Spleen (tissue), 7 donors: ENCODE measurements around the gene CASR.

ENCODE experiments used
- CTCF ChIP-seq, 11 experiments: fragments of 200-600 bp in 7 of 11; fragments of 450-650 bp in 4 of 11; sonication (generic) in 4 of 11; IDR thresholded peaks in 8 of 11; conservative IDR thresholded peaks in 3 of 11; 1 replicate in 7 of 11; 2 replicates in 4 of 11; pipeline versions ENCODE4 v1.4.0 to v1.8.0; 2016 to 2021; ENCODE audit warnings: antibody characterized with exemption in 11 of 11, inconsistent platforms in 4 of 11, mild to moderate bottlenecking in 1 of 11
- POLR2A ChIP-seq, 3 donors: fragments of 450-650 bp; IDR thresholded peaks; one replicate each; pipeline ENCODE4 v1.5.1; 2017; ENCODE audit warnings: antibody characterized with exemption in 3 of 3, mild to moderate bottlenecking in 1 of 3
- POLR2AphosphoS5 ChIP-seq, 3 donors: sonication (generic); formaldehyde crosslinking; IDR thresholded peaks; one replicate each; pipeline ENCODE4 v1.5.1; 2017; ENCODE audit warnings: antibody characterized with exemption in 3 of 3
- donor health status: DM: no; HTN: no; CAD: no; lungs with moderate emphysema.
- donor health status: DM: no; HTN: no; CAD: no.
- donor health status: DM: no; HTN: no; CAD: no.

DNA sequence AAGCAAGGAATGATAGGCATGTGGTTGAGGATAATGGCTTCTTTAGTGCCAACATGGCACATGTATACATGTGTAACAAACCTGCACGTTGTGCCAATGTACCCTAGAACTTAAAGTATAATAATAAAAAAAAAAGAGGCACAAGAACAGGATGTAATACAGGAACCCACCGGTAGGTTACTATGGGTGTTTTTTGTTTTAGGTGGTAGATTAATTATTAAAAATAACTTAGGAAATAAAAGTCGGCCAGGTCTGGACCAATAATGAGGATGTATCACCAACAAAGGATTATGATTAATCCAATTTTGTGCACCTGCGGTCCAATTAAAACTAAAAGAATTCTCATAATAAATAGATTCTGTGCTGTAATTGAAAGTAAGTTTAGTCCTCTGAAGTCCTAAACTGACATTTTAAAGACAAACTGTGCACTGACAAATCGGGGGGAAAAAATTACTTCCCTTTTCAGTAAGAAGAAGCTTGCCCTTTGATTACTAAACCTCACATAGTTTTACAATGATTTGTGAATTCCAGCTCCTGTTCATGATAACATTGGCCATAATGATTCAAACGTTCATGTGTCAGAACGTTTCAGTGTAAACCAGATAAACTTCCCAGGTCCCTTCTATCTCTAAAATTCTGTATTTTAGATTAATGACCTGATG, 62.2 kb downstream of the CASR start:
- TF ChIP-seq CTCF (IDR thresholded peaks at IDR 0.05 in 8 of 11, conservative IDR thresholded peaks at IDR 0.05 in 3 of 11), result peak in 9 of 11 experiments; percentile 11 to 51 (median 34)
- TF ChIP-seq POLR2AphosphoS5 (IDR thresholded peaks at IDR 0.05), result no peak
- TF ChIP-seq POLR2A (IDR thresholded peaks at IDR 0.05), result no peak
